H1 (cell line): ENCODE results near the gene SLC17A8. TPM values are rescaled to one million over a fixed set of nuclear protein-coding genes. Genes with fewer than 3 reads are reported as not detected.

Source experiments
- CTCF ChIA-PET: fragments of 300-600 bp; sonication (Branson Sonifier 250); formaldehyde crosslinking; loops from one replicate; lab custom pipeline; 2021; ENCODE audit not compliant: partially characterized antibody; lab: Charles Lee
- POLR2A ChIA-PET: fragments of 300-600 bp; sonication (Branson Sonifier 250); formaldehyde crosslinking; loops from one replicate; lab custom pipeline; 2021; ENCODE audit warnings: inconsistent platforms; ENCODE audit not compliant: partially characterized antibody; lab: Charles Lee
- DNase-seq, 2 experiments: peaks; one replicate each; pipeline versions ENCODE4 v3.0.0 to v3.0.0-alpha.2; 2010 to 2022; ENCODE audit warnings: low spot score in 2 of 2, low read depth in 1 of 2, mixed read lengths in 1 of 2
- FAIRE-seq: peaks from 2 replicates; lab custom pipeline; 2011; peaks lifted over from hg19 to GRCh38; lab: Jason Lieb, UNC
- H2AFZ ChIP-seq: 2 replicates; pipeline ENCODE4 v1.8.1; 2012; ENCODE audit warnings: low read length, inconsistent platforms
- H2AK5ac ChIP-seq: 2 replicates; pipeline ENCODE4 v1.6.1; 2013; ENCODE audit warnings: low read depth, low read length
- H2BK120ac ChIP-seq: replicated peaks from 2 replicates; pipeline ENCODE3; 2013; ENCODE audit warnings: low read depth, low read length, inconsistent platforms
- H2BK12ac ChIP-seq: 2 replicates; pipeline ENCODE4 v1.6.1; 2013; ENCODE audit warnings: low read depth, low read length
- H2BK15ac ChIP-seq: 2 replicates; pipeline ENCODE4 v1.6.1; 2013; ENCODE audit warnings: low read length
- H2BK20ac ChIP-seq: 2 replicates; pipeline ENCODE4 v1.6.1; 2013; ENCODE audit warnings: low read length
- H2BK5ac ChIP-seq: 2 replicates; pipeline ENCODE4 v1.6.1; 2013; ENCODE audit warnings: low read depth, low read length
- H3K14ac ChIP-seq: 2 replicates; pipeline ENCODE4 v1.6.1; 2013; ENCODE audit warnings: inconsistent platforms; ENCODE audit not compliant: insufficient read length
- H3K18ac ChIP-seq: 2 replicates; pipeline ENCODE4 v1.6.1; 2013; ENCODE audit warnings: low read length; ENCODE audit errors: extremely low read depth
- H3K23ac ChIP-seq: 2 replicates; pipeline ENCODE4 v1.6.1; 2013; ENCODE audit warnings: inconsistent platforms; ENCODE audit not compliant: insufficient read length
- H3K23me2 ChIP-seq: 2 replicates; pipeline ENCODE4 v1.6.1; 2013; ENCODE audit warnings: low read depth, low read length
- H3K27ac ChIP-seq: 2 replicates; pipeline ENCODE4 v1.6.1; 2011; ENCODE audit warnings: low read depth, low read length, inconsistent platforms
- H3K27me3 ChIP-seq, 4 experiments: replicated peaks in 1 of 4; 1 replicate in 1 of 4; 2 replicates in 3 of 4; pipeline versions ENCODE4 v1.6.1 to v1.8.1; 2011 to 2013; ENCODE audit warnings: low read length in 3 of 4, mild to moderate bottlenecking in 3 of 4, inconsistent platforms in 2 of 4, mixed read lengths in 2 of 4, moderate library complexity in 1 of 4; ENCODE audit not compliant: control insufficient read depth in 3 of 4, insufficient read depth in 3 of 4; ENCODE audit errors: extremely low read depth in 1 of 4
- H3K36me3 ChIP-seq, 4 experiments: 2 replicates each; pipeline versions ENCODE4 v1.6.1 to v1.8.1; 2011 to 2013; ENCODE audit warnings: mild to moderate bottlenecking in 4 of 4, low read length in 3 of 4, moderate library complexity in 2 of 4, control low read depth in 1 of 4, inconsistent platforms in 1 of 4; ENCODE audit not compliant: insufficient read depth in 4 of 4, control insufficient read depth in 2 of 4
- H3K4ac ChIP-seq: replicated peaks from 2 replicates; pipeline ENCODE3; 2013; ENCODE audit warnings: low read length, low read depth, mixed read lengths, inconsistent platforms; ENCODE audit not compliant: insufficient read length
- H3K4me1 ChIP-seq, 4 experiments: replicated peaks in 1 of 4; 1 replicate in 1 of 4; 2 replicates in 3 of 4; pipeline versions ENCODE4 v1.6.1 to v1.8.1; 2011 to 2013; ENCODE audit warnings: low read length in 3 of 4, inconsistent platforms in 2 of 4, mixed read lengths in 1 of 4; ENCODE audit not compliant: insufficient read depth in 4 of 4, control insufficient read depth in 3 of 4
- H3K4me2 ChIP-seq, 2 experiments: 2 replicates each; pipeline versions ENCODE4 v1.6.1 to v1.8.1; 2011 to 2013; ENCODE audit warnings: low read depth in 2 of 2, low read length in 2 of 2, control low read depth in 1 of 2, inconsistent platforms in 1 of 2, mild to moderate bottlenecking in 1 of 2; ENCODE audit not compliant: insufficient read depth in 1 of 2
- H3K4me3 ChIP-seq, 4 experiments: fragments of 200-600, 300-600 bp in 1 of 4; sonication (generic), shearing (Covaris generic), sonication (Bioruptor Twin) in 1 of 4; 2 replicates each; pipeline versions ENCODE4 v1.5.1 to v1.8.1; 2011 to 2016; ENCODE audit warnings: low read length in 4 of 4, low read depth in 3 of 4, control low read depth in 2 of 4, inconsistent platforms in 2 of 4, mild to moderate bottlenecking in 2 of 4, mixed read lengths in 1 of 4, moderate library complexity in 1 of 4; ENCODE audit not compliant: insufficient read depth in 2 of 4; ENCODE audit errors: extremely low read depth in 1 of 4
- H3K56ac ChIP-seq: replicated peaks from 2 replicates; pipeline ENCODE3; 2013; ENCODE audit warnings: low read depth, mild to moderate bottlenecking, mixed read lengths, low read length, inconsistent platforms; ENCODE audit not compliant: insufficient read length
- H3K79me1 ChIP-seq: 2 replicates; pipeline ENCODE4 v1.6.1; 2013; ENCODE audit warnings: low read depth, low read length, control low read depth
- H3K79me2 ChIP-seq, 2 experiments: 2 replicates each; pipeline versions ENCODE4 v1.6.1 to v1.8.1; 2012 to 2013; ENCODE audit warnings: low read length in 2 of 2, mild to moderate bottlenecking in 2 of 2, inconsistent platforms in 1 of 2; ENCODE audit not compliant: insufficient read depth in 2 of 2, control insufficient read depth in 1 of 2
- H3K9ac ChIP-seq, 4 experiments: replicated peaks in 1 of 4; 1 replicate in 1 of 4; 2 replicates in 3 of 4; pipeline versions ENCODE4 v1.6.1 to v1.8.1; 2011 to 2013; ENCODE audit warnings: low read depth in 3 of 4, low read length in 3 of 4, control low read depth in 2 of 4, mild to moderate bottlenecking in 2 of 4, moderate library complexity in 2 of 4, inconsistent platforms in 1 of 4; ENCODE audit errors: extremely low read depth in 1 of 4
- H3K9me3 ChIP-seq, 2 experiments: 2 replicates each; pipeline versions ENCODE4 v1.6.1 to v1.8.1; 2012 to 2013; ENCODE audit warnings: mild to moderate bottlenecking in 2 of 2, moderate library complexity in 2 of 2, control low read depth in 1 of 2, inconsistent platforms in 1 of 2, low read depth in 1 of 2, low read length in 1 of 2, mixed read lengths in 1 of 2; ENCODE audit not compliant: insufficient read depth in 2 of 2
- H4K20me1 ChIP-seq, 2 experiments: replicated peaks in 1 of 2; 2 replicates each; pipeline versions ENCODE3 to v1.8.1; 2011 to 2013; ENCODE audit warnings: inconsistent platforms in 2 of 2, low read length in 2 of 2, mild to moderate bottlenecking in 1 of 2; ENCODE audit not compliant: insufficient read depth in 2 of 2, control insufficient read depth in 1 of 2
- H4K5ac ChIP-seq: 2 replicates; pipeline ENCODE4 v1.6.1; 2013; ENCODE audit warnings: low read length, low read depth, mixed read lengths, inconsistent platforms; ENCODE audit not compliant: insufficient read length
- H4K8ac ChIP-seq: 2 replicates; pipeline ENCODE4 v1.8.0; 2013; ENCODE audit warnings: mild to moderate bottlenecking, moderate library complexity, low read length, inconsistent platforms; ENCODE audit not compliant: insufficient read depth; ENCODE audit errors: extremely low read depth
- H4K91ac ChIP-seq: replicated peaks from 2 replicates; pipeline ENCODE3; 2013; ENCODE audit warnings: low read length, mixed read lengths, inconsistent platforms; ENCODE audit not compliant: insufficient read length
- CBX5 ChIP-seq: fragments of 300-800, 300-1000 bp; sonication (generic); IDR thresholded peaks from 2 replicates; pipeline ENCODE4 v1.7.1; 2016; ENCODE audit warnings: antibody characterized with exemption, low read length, low read depth
- EP300 ChIP-seq, 2 experiments: IDR thresholded peaks; 1 replicate in 1 of 2; 2 replicates in 1 of 2; pipeline ENCODE4 v1.6.1; 2011 to 2012; ENCODE audit warnings: low read depth in 2 of 2, low read length in 2 of 2, mild to moderate bottlenecking in 2 of 2, borderline replicate concordance in 1 of 2, inconsistent platforms in 1 of 2, moderate library complexity in 1 of 2
- EZH2 ChIP-seq: fragments of 200-600 bp; sonication (generic); IDR thresholded peaks from 2 replicates; pipeline ENCODE4 v1.7.1; 2012; ENCODE audit warnings: low read depth, mild to moderate bottlenecking, moderate library complexity, low read length, inconsistent platforms; ENCODE audit not compliant: severe bottlenecking
- MAFK ChIP-seq: IDR thresholded peaks from 2 replicates; pipeline ENCODE4 v1.6.1; 2012; ENCODE audit warnings: low read depth, mild to moderate bottlenecking, improper control_type of control experiment, low read length
- NANOG ChIP-seq: IDR thresholded peaks from 2 replicates; pipeline ENCODE4 v1.6.1; 2011; ENCODE audit warnings: low read length, low read depth, mild to moderate bottlenecking, inconsistent platforms; ENCODE audit not compliant: insufficient read depth, poor library complexity, severe bottlenecking
- NRF1 ChIP-seq: IDR thresholded peaks from 2 replicates; pipeline ENCODE4 v1.6.1; 2011; ENCODE audit warnings: mild to moderate bottlenecking, low read depth, low read length, improper control_type of control experiment
- RAD21 ChIP-seq, 2 experiments: IDR thresholded peaks in 1 of 2; conservative IDR thresholded peaks in 1 of 2; 2 replicates each; pipeline ENCODE4 v1.6.1; 2011; ENCODE audit warnings: low read depth in 2 of 2, low read length in 2 of 2, improper control_type of control experiment in 1 of 2, inconsistent platforms in 1 of 2, mild to moderate bottlenecking in 1 of 2, moderate library complexity in 1 of 2
- SP1 ChIP-seq: IDR thresholded peaks from 2 replicates; pipeline ENCODE4 v1.6.1; 2011; ENCODE audit warnings: low read depth, low read length
- SRF ChIP-seq: IDR thresholded peaks from 2 replicates; pipeline ENCODE4 v1.6.1; 2011; ENCODE audit warnings: mild to moderate bottlenecking, low read depth, low read length, moderate library complexity
- WGBS, 2 experiments: shearing (Covaris generic) in 1 of 2; methylation state at CpG; one replicate each; pipeline versions ENCODE4 v1.1.6 to v1.1.7; 2013 to 2015; ENCODE audit warnings: low lambda C conversion rate in 2 of 2, mixed read lengths in 2 of 2, inconsistent platforms in 1 of 2, low coverage in 1 of 2, missing lambda C conversion rate in 1 of 2; ENCODE audit not compliant: insufficient replicate concordance in 2 of 2, insufficient coverage in 1 of 2, insufficient read length in 1 of 2; ENCODE audit errors: extremely low coverage in 1 of 2, missing lambda C conversion rate in 1 of 2; 5-methylcytosine and 5-hydroxymethylcytosine counted together
- polyA plus RNA-seq, 7 experiments: library from polyadenylated mRNA; depleted of rRNA in 3 of 7; stranded (reverse) in 5 of 7; unstranded in 2 of 7; fragments of >200 nt in 5 of 7; fragments of 200-250 nt in 2 of 7; gene quantifications; 1 replicate in 5 of 7; 2 replicates in 1 of 7; 4 replicates in 1 of 7; pipeline versions ENCODE4 v1.2.1 to v1.2.3, GENCODE V29; 2011 to 2013; ENCODE audit warnings: missing spikeins in 2 of 7, mixed read lengths in 2 of 7
- total RNA-seq: library from RNA; stranded (reverse); fragmentation: NEBNext Ultra II Directional; extraction: Animal tissue kit (Norgen Biotek cat#: 25700); gene quantifications from 2 replicates; pipeline ENCODE4 v1.2.1, GENCODE V29; 2021

Gene SLC17A8
- total and polyA plus RNA-seq, 2 of the 8 experiments (the other 6 are each of a cell fraction or from before 2014, with no cell fraction given): 0.14 to 0.30 TPM

DNA sequence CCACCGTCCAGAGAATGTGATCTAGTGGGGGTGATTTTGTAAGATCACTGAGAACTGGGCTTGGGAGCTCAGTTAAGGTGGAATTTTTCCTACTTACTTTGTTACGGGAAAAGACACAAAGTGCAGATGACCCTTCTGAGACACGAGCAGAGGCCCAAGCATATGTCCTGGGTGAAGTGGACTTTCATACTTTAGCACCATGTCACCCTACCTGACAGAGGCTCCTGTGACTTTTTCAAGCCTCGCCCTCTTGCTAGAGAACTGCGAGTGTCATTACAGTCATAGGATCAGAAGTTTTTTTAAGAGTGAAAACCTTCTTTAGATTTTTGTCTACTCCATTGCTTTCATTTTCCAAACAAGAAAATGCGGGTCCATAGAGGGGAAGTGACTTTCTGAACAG, 56.1 kb downstream of the SLC17A8 start:
- Histone ChIP-seq H2AFZ (no peak overlapping the region), H3K79me2 (no peaks in the 10 kb centered on the region), H3K4me1 (peaks cover 0 to 3% (median 1%) of the 10 kb centered on the region in 4 experiments; a peak in 1 of 7 replicates), H2AK5ac (no peak overlapping the region), H3K27ac (no peak overlapping the region), H3K79me1 (no peaks in the 10 kb centered on the region), H4K8ac (no peak overlapping the region), H3K27me3 (no peaks in the 10 kb centered on the region), H3K9ac (no peak overlapping the region), H2BK5ac (no peak overlapping the region; the same call in 1 of the 2 replicates), H2BK20ac (0 out of 2 replicates have a peak overlapping the region, but pooled peaks have one; percentile 19), H3K23ac (no peak overlapping the region), H2BK15ac (no peak overlapping the region), H3K56ac (no peak overlapping the region), H3K4me3 (no peak overlapping the region), H3K14ac (no peak overlapping the region), H2BK12ac (no peak overlapping the region), H3K4ac (no peak overlapping the region), H3K18ac (no peak overlapping the region), H4K5ac (no peak overlapping the region), H3K4me2 (no peak overlapping the region), H4K20me1 (no peaks in the 10 kb centered on the region), H3K23me2 (no peaks in the 10 kb centered on the region), H3K36me3 (no peaks in the 10 kb centered on the region), H2BK120ac (no peak overlapping the region), H4K91ac (no peak overlapping the region), H3K9me3 (no peaks in the 10 kb centered on the region)
- DNase-seq (peak in 1 of 2 experiments; percentile 24), FAIRE-seq (no peak)
- ChIA-PET POLR2A (no interaction called here), CTCF (interaction anchor here (1.2 to 2.8 kb wide), 6 partner anchors 8 to 142 kb away, joined by 4 to 38 read pairs (median 5); no protein-coding TSS in a partner anchor)
- WGBS, 2 experiments: 80% methylated on average over 6 of the region's 6 CpGs; no CpG with 5 or more reads in 1 of the 2 experiments
- TF ChIP-seq RAD21 (IDR thresholded peaks at IDR 0.05 in 1 of 2, conservative IDR thresholded peaks at IDR 0.05 in 1 of 2; ENCODE audit: low read depth in 2 of 2, low read length in 2 of 2): no peak
- no peak for TF ChIP-seq SRF
- no peak for TF ChIP-seq SP1
- no peak for TF ChIP-seq EP300 (IDR thresholded peaks at IDR 0.05; ENCODE audit: borderline replicate concordance in 1 of 2, low read depth in 2 of 2, low read length in 2 of 2)
- no peak for TF ChIP-seq CBX5
- TF ChIP-seq NANOG: no peak
- TF ChIP-seq EZH2: no peak
- no peak for TF ChIP-seq MAFK
- no peak for TF ChIP-seq NRF1
